ENCODE results near the gene RBM6. TPM values are rescaled to one million over a fixed set of nuclear protein-coding genes. Genes with fewer than 3 reads are reported as not detected.
"Not testable (repeated sequence)": the region's sequence is repeated elsewhere in the genome, so short reads cannot be mapped to it uniquely, and the experiment has no call there.

The RBM6 gene
- total RNA-seq, 1 experiment from 2014 or later, result 58.0 TPM

DNA sequence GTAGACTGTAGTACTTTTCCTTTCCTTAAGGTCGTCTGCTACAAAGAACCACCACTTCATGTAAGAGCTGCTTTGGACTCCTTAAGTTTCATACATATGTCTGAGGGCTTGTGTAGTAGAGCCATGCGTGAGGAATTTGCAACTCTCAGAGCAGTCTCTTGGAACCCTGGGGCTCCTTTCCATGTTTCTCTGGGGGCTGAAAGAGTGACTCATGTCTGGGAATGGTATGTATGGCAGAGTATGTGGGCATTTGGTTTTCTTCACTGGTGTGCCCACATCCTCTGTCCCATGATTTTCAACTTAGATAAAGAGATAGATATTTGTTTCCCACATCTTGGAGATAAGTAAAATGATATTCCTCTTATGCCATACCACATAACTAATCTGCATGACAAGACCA is 128.2 kb downstream of the RBM6 start:
- no peak for DNase-seq (ENCODE audit: unreplicated experiment)
- intact Hi-C loops (cut with micrococcal nuclease), result no loop called here
- Mint-ChIP-seq H3K9me3 (ENCODE audit: unreplicated experiment) (no peaks in the 10 kb centered on the region), H3K27me3 (ENCODE audit: insufficient read depth, unreplicated experiment) (no peaks in the 10 kb centered on the region), H3K4me1 (ENCODE audit: insufficient read depth, unreplicated experiment) (no peaks in the 10 kb centered on the region), H3K27ac (ENCODE audit: low read depth, unreplicated experiment) (no peak overlapping the region), H3K4me3 (ENCODE audit: unreplicated experiment) (no peak overlapping the region), H3K36me3 (ENCODE audit: insufficient read depth, unreplicated experiment) (peaks cover 91% of the 10 kb centered on the region)
- BruUV-seq (replicated peaks), result no TSS peak
- CTCF ChIA-PET, result no interaction called here
- POLR2A ChIA-PET, result interaction anchor here (1.1 to 3.1 kb wide), 2 partner anchors 12 to 21 kb away, joined by 3 to 9 read pairs; partner anchors contain the start of gene RBM5
- TF ChIP-seq, protein P1, sequence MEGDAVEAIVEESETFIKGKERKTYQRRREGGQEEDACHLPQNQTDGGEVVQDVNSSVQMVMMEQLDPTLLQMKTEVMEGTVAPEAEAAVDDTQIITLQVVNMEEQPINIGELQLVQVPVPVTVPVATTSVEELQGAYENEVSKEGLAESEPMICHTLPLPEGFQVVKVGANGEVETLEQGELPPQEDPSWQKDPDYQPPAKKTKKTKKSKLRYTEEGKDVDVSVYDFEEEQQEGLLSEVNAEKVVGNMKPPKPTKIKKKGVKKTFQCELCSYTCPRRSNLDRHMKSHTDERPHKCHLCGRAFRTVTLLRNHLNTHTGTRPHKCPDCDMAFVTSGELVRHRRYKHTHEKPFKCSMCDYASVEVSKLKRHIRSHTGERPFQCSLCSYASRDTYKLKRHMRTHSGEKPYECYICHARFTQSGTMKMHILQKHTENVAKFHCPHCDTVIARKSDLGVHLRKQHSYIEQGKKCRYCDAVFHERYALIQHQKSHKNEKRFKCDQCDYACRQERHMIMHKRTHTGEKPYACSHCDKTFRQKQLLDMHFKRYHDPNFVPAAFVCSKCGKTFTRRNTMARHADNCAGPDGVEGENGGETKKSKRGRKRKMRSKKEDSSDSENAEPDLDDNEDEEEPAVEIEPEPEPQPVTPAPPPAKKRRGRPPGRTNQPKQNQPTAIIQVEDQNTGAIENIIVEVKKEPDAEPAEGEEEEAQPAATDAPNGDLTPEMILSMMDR (IDR thresholded peaks at IDR 0.05; ENCODE audit: unreplicated experiment), result no peak

DNA sequence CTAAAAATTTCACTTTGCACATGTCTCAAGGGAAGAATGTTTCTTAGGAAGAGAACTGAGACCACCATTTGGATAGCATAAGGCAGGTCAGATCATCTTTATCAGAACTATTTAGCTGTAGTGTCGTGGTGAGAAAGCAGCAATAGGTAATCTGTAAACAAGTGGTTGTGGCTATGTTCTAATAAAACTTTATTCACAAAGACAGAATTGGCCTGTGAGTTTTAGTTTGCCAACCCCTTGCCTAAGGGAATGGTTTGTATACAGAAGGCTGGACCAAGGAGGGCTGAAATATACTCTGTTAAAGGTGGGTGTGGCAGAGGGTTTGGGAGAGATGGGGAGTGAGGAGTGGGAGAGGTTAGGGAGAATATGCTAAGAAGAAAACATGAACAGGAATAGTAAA is 138.1 kb downstream of the RBM6 start:
- H3K27me3 Mint-ChIP-seq (ENCODE audit: insufficient read depth, unreplicated experiment), result no peaks in the 10 kb centered on the region
- CTCF ChIA-PET, result interaction anchor here (0.5 kb wide), 1 partner anchor 10 kb away, joined by 4 read pairs; no protein-coding TSS in a partner anchor

GRCh38 chr3:50078622-50079021 is 138.7 kb downstream of the RBM6 start:
- ChIA-PET CTCF (interaction anchor here (0.5 to 0.7 kb wide), 2 partner anchors 9 to 10 kb away, joined by 4 to 6 read pairs; no protein-coding TSS in a partner anchor), POLR2A (interaction anchor here (0.6 to 1.7 kb wide), 2 partner anchors 9 to 34 kb away, joined by 3 to 4 read pairs; no protein-coding TSS in a partner anchor)
- intact Hi-C loops (cut with micrococcal nuclease), result no loop called here
- Mint-ChIP-seq H3K36me3 (ENCODE audit: insufficient read depth, unreplicated experiment) (peaks cover 44% of the 10 kb centered on the region), H3K27me3 (ENCODE audit: insufficient read depth, unreplicated experiment) (no peaks in the 10 kb centered on the region), H3K4me1 (ENCODE audit: insufficient read depth, unreplicated experiment) (no peaks in the 10 kb centered on the region), H3K4me3 (ENCODE audit: unreplicated experiment) (no peak overlapping the region), H3K27ac (ENCODE audit: low read depth, unreplicated experiment) (no peak overlapping the region), H3K9me3 (ENCODE audit: unreplicated experiment) (no peaks in the 10 kb centered on the region)
- TF ChIP-seq, protein P1 (IDR thresholded peaks at IDR 0.05; ENCODE audit: unreplicated experiment), result no peak
- BruUV-seq (replicated peaks), result TSS peak; percentile 42
- peak; percentile 5 for DNase-seq (ENCODE audit: unreplicated experiment)

More for the DNA sequence above, 138.1 kb downstream of the RBM6 start:
- no TSS peak for BruUV-seq (replicated peaks)
- DNase-seq (ENCODE audit: unreplicated experiment), result no peak
- Mint-ChIP-seq H3K4me1 (ENCODE audit: insufficient read depth, unreplicated experiment) (no peaks in the 10 kb centered on the region), H3K27ac (ENCODE audit: low read depth, unreplicated experiment) (no peak overlapping the region), H3K4me3 (ENCODE audit: unreplicated experiment) (no peak overlapping the region), H3K36me3 (ENCODE audit: insufficient read depth, unreplicated experiment) (peaks cover 50% of the 10 kb centered on the region), H3K9me3 (ENCODE audit: unreplicated experiment) (no peaks in the 10 kb centered on the region)
- POLR2A ChIA-PET, result interaction anchor here (0.6 to 1.7 kb wide), 2 partner anchors 9 to 34 kb away, joined by 3 to 4 read pairs; no protein-coding TSS in a partner anchor
- TF ChIP-seq, protein P1 (IDR thresholded peaks at IDR 0.05; ENCODE audit: unreplicated experiment), result no peak
- intact Hi-C loops (cut with micrococcal nuclease), result no loop called here

- H3K4me3 Mint-ChIP-seq (ENCODE audit: unreplicated experiment); H3K27ac Mint-ChIP-seq (ENCODE audit: low read depth, unreplicated experiment); BruUV-seq (replicated peaks); H3K36me3 Mint-ChIP-seq (ENCODE audit: insufficient read depth, unreplicated experiment); DNase-seq (ENCODE audit: unreplicated experiment); CTCF ChIA-PET; H3K9me3 Mint-ChIP-seq (ENCODE audit: unreplicated experiment); H3K4me1 Mint-ChIP-seq (ENCODE audit: insufficient read depth, unreplicated experiment); H3K27me3 Mint-ChIP-seq (ENCODE audit: insufficient read depth, unreplicated experiment); POLR2A ChIA-PET: not testable (repeated sequence)
- intact Hi-C loops (cut with micrococcal nuclease), result loop anchor here (5.0 kb wide), 1 partner anchor 283 kb away; the partner anchor contains the start of gene INKA1
Observed at GRCh38 chr3:50084951-50085350, 145.0 kb downstream of the RBM6 start.
